Right renal cortex interstitium (tissue), 3 donors: ENCODE data around the gene ARSK. TPM values are rescaled to one million over a fixed set of nuclear protein-coding genes. Genes with fewer than 3 reads are reported as not detected.

Source experiments
- DNase-seq, 3 donors: peaks; one replicate each; pipeline ENCODE4 v3.0.0-alpha.2; 2013; ENCODE audit warnings: low read depth in 3 of 3, low spot score in 2 of 3
- polyA plus RNA-seq, 3 donors: library from polyadenylated mRNA; unstranded; fragments of 120-200 nt; gene quantifications; one replicate each; pipeline ENCODE4 v1.2.1, GENCODE V29; 2013; ENCODE audit not compliant: insufficient read length in 3 of 3

Gene ARSK
- polyA plus RNA-seq, 3 donors = 14.2 to 15.5 (median 15.0) TPM

GRCh38 chr5:95562282-95562681, 7.4 kb downstream of the ARSK start:
- DNase-seq = no peak

- DNase-seq = no peak
Observed at GRCh38 chr5:95563367-95563766, 8.5 kb downstream of the ARSK start.

- no peak for DNase-seq
Observed at GRCh38 chr5:95564450-95564849, 9.5 kb downstream of the ARSK start.

- no peak for DNase-seq
Observed at GRCh38 chr5:95565280-95565920, 10.5 kb downstream of the ARSK start.

GRCh38 chr5:95572016-95572415, 17.1 kb downstream of the ARSK start:
- no peak for DNase-seq

- DNase-seq = no peak
Observed at GRCh38 chr5:95581576-95581975, 26.7 kb downstream of the ARSK start.

- DNase-seq = no peak
Observed at GRCh38 chr5:95583992-95584391, 29.1 kb downstream of the ARSK start.

- no peak for DNase-seq
Observed at GRCh38 chr5:95590880-95591279, 36.0 kb downstream of the ARSK start.

GRCh38 chr5:95591490-95591901, 36.6 kb downstream of the ARSK start:
- DNase-seq = no peak

GRCh38 chr5:95595289-95595931, 40.5 kb downstream of the ARSK start:
- no peak for DNase-seq

GRCh38 chr5:95599252-95599651, 44.4 kb downstream of the ARSK start:
- DNase-seq = no peak

GRCh38 chr5:95600557-95600956, 45.7 kb downstream of the ARSK start:
- DNase-seq = no peak

GRCh38 chr5:95605786-95606185, 50.9 kb downstream of the ARSK start:
- no peak for DNase-seq

GRCh38 chr5:95606419-95606818, 51.5 kb downstream of the ARSK start:
- no peak for DNase-seq

GRCh38 chr5:95609711-95610110, 54.8 kb downstream of the ARSK start:
- DNase-seq = no peak

GRCh38 chr5:95610546-95610945, 55.6 kb downstream of the ARSK start:
- no peak for DNase-seq

GRCh38 chr5:95611396-95611795, 56.5 kb downstream of the ARSK start:
- DNase-seq = no peak

- DNase-seq = no peak
Observed at GRCh38 chr5:95613514-95613913, 58.6 kb downstream of the ARSK start.

- no peak for DNase-seq
Observed at GRCh38 chr5:95615164-95615467, 60.2 kb downstream of the ARSK start.

- no peak for DNase-seq
Observed at GRCh38 chr5:95617057-95617456, 62.2 kb downstream of the ARSK start.

GRCh38 chr5:95619096-95619495, 64.2 kb downstream of the ARSK start:
- DNase-seq = no peak

- no peak for DNase-seq
Observed at GRCh38 chr5:95619514-95620029, 64.7 kb downstream of the ARSK start.
